ENCODE measurements around the gene PTPRG. TPM values are rescaled to one million over a fixed set of nuclear protein-coding genes. Genes with fewer than 3 reads are reported as not detected.

PTPRG gene
- total and polyA plus RNA-seq, 11 donors = 8.0 to 48.5 (median 35.4) TPM

GRCh38 chr3:61608072-61608471, 46.7 kb downstream of the PTPRG start:
- H3K4me3 ChIP-seq = no peak overlapping the region
- H3K27me3 ChIP-seq = no peaks in the 10 kb centered on the region
- WGBS, 4 donors = 76 to 79% (median 78%) methylated on average over 6 of the region's 6 CpGs
- ATAC-seq (no peak), DNase-seq (no peak)
- H3K36me3 ChIP-seq = peaks cover 0 to 13% (median 0%) of the 10 kb centered on the region in 9 donors
- intact Hi-C loops (cut with DNase I) = no loop called here
- no peak overlapping the region for H3K27ac ChIP-seq
- H3K4me1 ChIP-seq = peaks cover 0 to 29% (median 0%) of the 10 kb centered on the region in 12 donors
- H3K9me3 ChIP-seq = peaks cover 0 to 5% (median 0%) of the 10 kb centered on the region in 12 donors
- TF ChIP-seq CTCF (IDR thresholded peaks at IDR 0.05) = no peak
- no peak for TF ChIP-seq POLR2A (IDR thresholded peaks at IDR 0.05)

GRCh38 chr3:61608711-61609110, 47.3 kb downstream of the PTPRG start:
- no peak overlapping the region for H3K27ac ChIP-seq
- intact Hi-C loops (cut with DNase I) = no loop called here
- H3K36me3 ChIP-seq = peaks cover 0 to 13% (median 0%) of the 10 kb centered on the region in 9 donors
- WGBS, 4 donors = 76 to 89% (median 80%) methylated on average over 5 of the region's 5 CpGs
- H3K9me3 ChIP-seq = no peaks in the 10 kb centered on the region
- H3K27me3 ChIP-seq = no peaks in the 10 kb centered on the region
- ATAC-seq = no peak
- H3K4me1 ChIP-seq = peaks cover 0 to 32% (median 0%) of the 10 kb centered on the region in 12 donors
- no peak for TF ChIP-seq POLR2A (IDR thresholded peaks at IDR 0.05)
- TF ChIP-seq CTCF (IDR thresholded peaks at IDR 0.05) = no peak
- DNase-seq = no peak
- H3K4me3 ChIP-seq = no peak overlapping the region

GRCh38 chr3:61610316-61610715, 48.9 kb downstream of the PTPRG start:
- Histone ChIP-seq H3K27ac (no peak overlapping the region), H3K9me3 (no peaks in the 10 kb centered on the region), H3K36me3 (peaks cover 0 to 9% (median 0%) of the 10 kb centered on the region in 9 donors), H3K4me3 (no peak overlapping the region), H3K27me3 (no peaks in the 10 kb centered on the region), H3K4me1 (peaks cover 0 to 22% (median 0%) of the 10 kb centered on the region in 12 donors)
- no peak for DNase-seq
- intact Hi-C loops (cut with DNase I) = no loop called here
- no peak for TF ChIP-seq CTCF (IDR thresholded peaks at IDR 0.05)
- TF ChIP-seq POLR2A (IDR thresholded peaks at IDR 0.05) = no peak
- 75 to 79% (median 75%) methylated on average over 3 of the region's 3 CpGs for WGBS, 4 donors
- ATAC-seq = no peak

GRCh38 chr3:61612211-61613194, 51.1 kb downstream of the PTPRG start:
- Histone ChIP-seq H3K4me3 (no peak overlapping the region), H3K4me1 (peaks cover 0 to 40% (median 17%) of the 10 kb centered on the region in 12 donors), H3K9me3 (no peaks in the 10 kb centered on the region), H3K36me3 (no peaks in the 10 kb centered on the region), H3K27me3 (no peaks in the 10 kb centered on the region), H3K27ac (no peak overlapping the region)
- no peak for DNase-seq
- intact Hi-C loops (cut with DNase I) = no loop called here
- TF ChIP-seq CTCF (IDR thresholded peaks at IDR 0.05) (no peak), POLR2A (IDR thresholded peaks at IDR 0.05) (no peak)
- WGBS, 4 donors = 80 to 88% (median 83%) methylated on average over 13 of the region's 13 CpGs
- no peak for ATAC-seq
